HG03095 (cell line): ENCODE results near the gene LYPD8.

ENCODE experiments used
- ATAC-seq: cut with Tn5 transposase; IDR thresholded peaks from one replicate; pipeline ENCODE4 v1.9.1; 2021; ENCODE audit warnings: moderate library complexity; ENCODE audit not compliant: unreplicated experiment

The LYPD8 gene

GRCh38 chr1:248702714-248703113, 52.8 kb downstream of the LYPD8 start, which contains the start of gene OR14I1:
TSS of gene OR14I1 (minus strand) at chr1:248702766.
- ATAC-seq, result no peak

- ATAC-seq, result no peak
Observed at GRCh38 chr1:248699099-248699498, 56.5 kb downstream of the LYPD8 start.

GRCh38 chr1:248697907-248698306, 57.7 kb downstream of the LYPD8 start:
- no peak for ATAC-seq

GRCh38 chr1:248696774-248697173, 58.8 kb downstream of the LYPD8 start:
- ATAC-seq, result no peak

GRCh38 chr1:248696261-248696660, 59.3 kb downstream of the LYPD8 start:
- ATAC-seq, result no peak

- ATAC-seq, result no peak
Observed at GRCh38 chr1:248695451-248696132, 60.0 kb downstream of the LYPD8 start.

- ATAC-seq, result no peak
Observed at GRCh38 chr1:248691567-248692155, 63.9 kb downstream of the LYPD8 start.
